Measurements from ENCODE around the gene ATN1.

The ATN1 gene

GRCh38 chr12:6925540-6926279, 2.0 kb upstream of the ATN1 start:
- no peak for DNase-seq (ENCODE audit: low read depth)

- DNase-seq (ENCODE audit: low read depth), result no peak
Observed at GRCh38 chr12:6928022-6928702, 403 bp downstream of the ATN1 start.

- no peak for DNase-seq (ENCODE audit: low read depth)
Observed at GRCh38 chr12:6928703-6929407, 1.1 kb downstream of the ATN1 start.

- no peak for DNase-seq (ENCODE audit: low read depth)
Observed at GRCh38 chr12:6929466-6930452, 2.0 kb downstream of the ATN1 start.

GRCh38 chr12:6932766-6933165, 5.0 kb downstream of the ATN1 start:
- DNase-seq (ENCODE audit: low read depth), result no peak

- no peak for DNase-seq (ENCODE audit: low read depth)
Observed at GRCh38 chr12:6934110-6934509, 6.4 kb downstream of the ATN1 start.

GRCh38 chr12:6935371-6936193, 7.8 kb downstream of the ATN1 start:
- DNase-seq (ENCODE audit: low read depth), result no peak

GRCh38 chr12:6936194-6936635, 8.5 kb downstream of the ATN1 start:
- DNase-seq (ENCODE audit: low read depth), result no peak

GRCh38 chr12:6936636-6937480, 9.1 kb downstream of the ATN1 start:
- no peak for DNase-seq (ENCODE audit: low read depth)

GRCh38 chr12:6937481-6938352, 10.0 kb downstream of the ATN1 start:
- no peak for DNase-seq (ENCODE audit: low read depth)

- DNase-seq (ENCODE audit: low read depth), result no peak
Observed at GRCh38 chr12:6938353-6939190, 10.8 kb downstream of the ATN1 start.

GRCh38 chr12:6939191-6939540, 11.4 kb downstream of the ATN1 start:
- DNase-seq (ENCODE audit: low read depth), result no peak

- DNase-seq (ENCODE audit: low read depth), result no peak
Observed at GRCh38 chr12:6941267-6941666, 13.5 kb downstream of the ATN1 start.

GRCh38 chr12:6941782-6942181, 14.0 kb downstream of the ATN1 start:
- no peak for DNase-seq (ENCODE audit: low read depth)

GRCh38 chr12:6942331-6942665, 14.5 kb downstream of the ATN1 start:
- no peak for DNase-seq (ENCODE audit: low read depth)

- peak; percentile 79 for DNase-seq (ENCODE audit: low read depth)
Observed at GRCh38 chr12:6943389-6943721, 15.6 kb downstream of the ATN1 start.

- DNase-seq (ENCODE audit: low read depth), result no peak
Observed at GRCh38 chr12:6943722-6944380, 16.1 kb downstream of the ATN1 start, which contains the start of the genes C12orf57 and RNU7-1. Gene C12orf57, plus strand, starts transcription at chr12:6944022. Its CDS starts 100 bp downstream, at chr12:6944122. Gene RNU7-1, plus strand, starts transcription at chr12:6943816.

All from non-pigmented ciliary epithelial cell (primary cell).